AG04450 (cell line): ENCODE measurements around the gene RPP14. TPM values are rescaled to one million over a fixed set of nuclear protein-coding genes. Genes with fewer than 3 reads are reported as not detected.
"Not testable (repeated sequence)": the region's sequence is repeated elsewhere in the genome, so short reads cannot be mapped to it uniquely, and the experiment has no call there.

Source experiments
- CTCF ChIA-PET: fragments of 300-600, 350-600 bp; formaldehyde crosslinking; extraction: SDS; loops from one replicate; lab custom pipeline; 2022; ENCODE audit warnings: antibody characterized with exemption, inconsistent platforms; lab: Charles Lee
- POLR2A ChIA-PET: fragments of 350-600 bp; formaldehyde crosslinking; extraction: SDS; loops from one replicate; lab custom pipeline; 2021; ENCODE audit warnings: antibody characterized with exemption, inconsistent platforms; lab: Yijun Ruan, JAX
- DNase-seq: peaks from one replicate; pipeline ENCODE4 v3.0.0-alpha.2; 2011; ENCODE audit warnings: low read depth, low spot score
- H3K27ac ChIP-seq: one replicate; pipeline ENCODE4 v1.5.1; 2012; ENCODE audit warnings: low read depth, low read length, control low read depth
- H3K27me3 ChIP-seq: one replicate; pipeline ENCODE4 v1.6.0; 2012; ENCODE audit warnings: low read length; ENCODE audit not compliant: control insufficient read depth, insufficient read depth
- H3K4me3 ChIP-seq: 2 replicates; pipeline ENCODE4 v1.5.1; 2011; ENCODE audit warnings: mild to moderate bottlenecking, low read depth, low read length, control low read depth
- H3K9me3 ChIP-seq: 2 replicates; pipeline ENCODE4 v1.5.1; 2012; ENCODE audit warnings: low read length; ENCODE audit not compliant: control insufficient read depth, insufficient read depth
- polyA plus RNA-seq: library from polyadenylated mRNA; depleted of rRNA; stranded (reverse); fragments of >200 nt; gene quantifications from 2 replicates; pipeline ENCODE4 v1.2.3, GENCODE V29; 2011
- TF ChIP-seq, protein P1 (sequence below): IDR thresholded peaks from 2 replicates; pipeline ENCODE4 v1.5.1; 2011; ENCODE audit warnings: low read depth, low read length, control low read depth, inconsistent platforms

The RPP14 gene
- polyA plus RNA-seq, 1 experiment: 18.5 TPM

GRCh38 chr3:58281069-58281468 lies 25.0 kb upstream of the RPP14 start:
- TF ChIP-seq, protein P1, sequence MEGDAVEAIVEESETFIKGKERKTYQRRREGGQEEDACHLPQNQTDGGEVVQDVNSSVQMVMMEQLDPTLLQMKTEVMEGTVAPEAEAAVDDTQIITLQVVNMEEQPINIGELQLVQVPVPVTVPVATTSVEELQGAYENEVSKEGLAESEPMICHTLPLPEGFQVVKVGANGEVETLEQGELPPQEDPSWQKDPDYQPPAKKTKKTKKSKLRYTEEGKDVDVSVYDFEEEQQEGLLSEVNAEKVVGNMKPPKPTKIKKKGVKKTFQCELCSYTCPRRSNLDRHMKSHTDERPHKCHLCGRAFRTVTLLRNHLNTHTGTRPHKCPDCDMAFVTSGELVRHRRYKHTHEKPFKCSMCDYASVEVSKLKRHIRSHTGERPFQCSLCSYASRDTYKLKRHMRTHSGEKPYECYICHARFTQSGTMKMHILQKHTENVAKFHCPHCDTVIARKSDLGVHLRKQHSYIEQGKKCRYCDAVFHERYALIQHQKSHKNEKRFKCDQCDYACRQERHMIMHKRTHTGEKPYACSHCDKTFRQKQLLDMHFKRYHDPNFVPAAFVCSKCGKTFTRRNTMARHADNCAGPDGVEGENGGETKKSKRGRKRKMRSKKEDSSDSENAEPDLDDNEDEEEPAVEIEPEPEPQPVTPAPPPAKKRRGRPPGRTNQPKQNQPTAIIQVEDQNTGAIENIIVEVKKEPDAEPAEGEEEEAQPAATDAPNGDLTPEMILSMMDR: no peak
- POLR2A ChIA-PET: no interaction called here
- Histone ChIP-seq H3K9me3 (no peaks in the 10 kb centered on the region), H3K27me3 (no peaks in the 10 kb centered on the region), H3K27ac (no peak overlapping the region), H3K4me3 (no peak overlapping the region)
- DNase-seq: no peak
- CTCF ChIA-PET: no interaction called here

DNA sequence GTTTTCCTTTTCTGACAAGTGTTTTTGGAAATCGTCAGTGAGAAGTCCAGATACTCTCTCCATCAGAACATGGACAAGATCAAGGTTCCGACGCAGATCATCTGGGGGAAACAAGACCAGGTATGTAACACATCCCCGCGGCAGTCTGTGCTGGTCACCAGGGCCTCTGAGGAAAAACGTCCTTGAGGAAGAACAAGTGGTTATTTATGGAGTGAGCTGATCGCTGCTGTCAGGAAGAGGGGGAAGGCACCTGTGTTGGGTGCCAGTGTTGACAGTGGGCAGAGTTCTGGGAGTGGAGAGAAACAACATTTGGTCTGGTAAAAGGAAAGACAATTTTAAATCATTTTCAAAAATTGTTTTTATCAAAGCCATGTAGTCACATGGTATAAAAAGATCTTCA lies 20.7 kb upstream of the RPP14 start:
- TF ChIP-seq, protein P1: no peak
- no peaks in the 10 kb centered on the region for H3K27me3 ChIP-seq
- no peak overlapping the region for H3K4me3 ChIP-seq
- no peak overlapping the region for H3K27ac ChIP-seq
- DNase-seq: no peak
- no peaks in the 10 kb centered on the region; the same call in 1 of the 2 replicates for H3K9me3 ChIP-seq
- ChIA-PET POLR2A (no interaction called here), CTCF (interaction anchor here (1.0 kb wide), 1 partner anchor 21 kb away, joined by 6 read pairs; the partner anchor contains the start of genes HTD2 and RPP14)

- no peak for DNase-seq
- no peaks in the 10 kb centered on the region for H3K27me3 ChIP-seq
- ChIA-PET POLR2A (no interaction called here), CTCF (interaction anchor here (0.6 to 1.1 kb wide), 3 partner anchors 19 to 122 kb away, joined by 3 to 6 read pairs (median 3); partner anchors contain the start of genes HTD2 and RPP14)
- H3K27ac ChIP-seq: no peak overlapping the region
- H3K9me3 ChIP-seq: peaks cover 3% of the 10 kb centered on the region; the same call in 1 of the 2 replicates
- H3K4me3 ChIP-seq: no peak overlapping the region
- TF ChIP-seq, protein P1: no peak
Observed at GRCh38 chr3:58287354-58287753, 18.7 kb upstream of the RPP14 start.

GRCh38 chr3:58288011-58288728 lies 17.9 kb upstream of the RPP14 start:
- H3K9me3 ChIP-seq: peaks cover 3% of the 10 kb centered on the region; the same call in 1 of the 2 replicates
- TF ChIP-seq, protein P1: no peak
- POLR2A ChIA-PET: no interaction called here
- no peak for DNase-seq
- H3K27me3 ChIP-seq: no peaks in the 10 kb centered on the region
- H3K4me3 ChIP-seq: no peak overlapping the region
- CTCF ChIA-PET: interaction anchor here (0.6 to 1.1 kb wide), 4 partner anchors 18 to 122 kb away, joined by 3 to 6 read pairs (median 3); partner anchors contain the start of genes HTD2 and RPP14
- no peak overlapping the region for H3K27ac ChIP-seq

GRCh38 chr3:58288964-58289613 lies 17.0 kb upstream of the RPP14 start:
- H3K9me3 ChIP-seq, POLR2A ChIA-PET, H3K27ac ChIP-seq, CTCF ChIA-PET, H3K27me3 ChIP-seq, DNase-seq, H3K4me3 ChIP-seq: not testable (repeated sequence)

DNA sequence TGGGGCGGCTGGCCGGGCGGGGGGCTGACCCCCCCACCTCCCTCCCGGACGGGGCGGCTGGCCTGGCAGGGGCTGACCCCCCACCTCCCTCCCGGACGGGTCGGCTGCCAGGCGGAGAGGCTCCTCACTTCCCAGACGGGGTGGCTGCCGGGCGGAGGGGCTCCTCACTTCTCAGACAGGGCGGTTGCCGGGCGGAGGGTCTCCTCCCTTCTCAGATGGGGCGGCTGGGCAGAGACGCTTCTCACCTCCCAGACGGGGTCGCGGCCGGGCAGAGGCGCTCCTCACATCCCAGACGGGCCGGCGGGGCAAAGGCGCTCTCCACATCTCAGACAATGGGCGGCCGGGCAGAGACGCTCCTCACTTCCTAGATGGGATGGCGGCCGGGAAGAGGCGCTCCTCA lies 15.6 kb upstream of the RPP14 start:
- H3K27ac ChIP-seq, POLR2A ChIA-PET, H3K27me3 ChIP-seq, CTCF ChIA-PET, DNase-seq, H3K9me3 ChIP-seq, H3K4me3 ChIP-seq: not testable (repeated sequence)
